GM18519 (cell line): Measurements from ENCODE around the gene RCC2.

Source experiments
- ATAC-seq: cut with Tn5 transposase; IDR thresholded peaks from one replicate; pipeline ENCODE4 v1.9.1; 2021; ENCODE audit warnings: mild to moderate bottlenecking, moderate library complexity; ENCODE audit not compliant: unreplicated experiment, low FRiP score

RCC2 gene

GRCh38 chr1:17381161-17381560 is 58.3 kb downstream of the RCC2 start:
- no peak for ATAC-seq

GRCh38 chr1:17377325-17377953 is 62.0 kb downstream of the RCC2 start:
- ATAC-seq = no peak

- no peak for ATAC-seq
Measured at GRCh38 chr1:17375651-17376050, 63.8 kb downstream of the RCC2 start.

GRCh38 chr1:17372955-17373354 is 66.5 kb downstream of the RCC2 start:
- ATAC-seq = no peak

- no peak for ATAC-seq
Measured at GRCh38 chr1:17371896-17372295, 67.6 kb downstream of the RCC2 start, which contains the start of gene PADI6. Gene PADI6 (plus strand): TSS chr1:17372196. CDS start chr1:17372246, 50 bp downstream.

GRCh38 chr1:17370618-17371017 is 68.9 kb downstream of the RCC2 start:
- no peak for ATAC-seq

- ATAC-seq = no peak
Measured at GRCh38 chr1:17369466-17369865, 70.0 kb downstream of the RCC2 start.

- ATAC-seq = no peak
Measured at GRCh38 chr1:17365293-17365692, 74.2 kb downstream of the RCC2 start.

- ATAC-seq = no peak
Measured at GRCh38 chr1:17363771-17364170, 75.7 kb downstream of the RCC2 start.

- ATAC-seq = no peak
Measured at GRCh38 chr1:17363351-17363750, 76.1 kb downstream of the RCC2 start.

GRCh38 chr1:17361687-17362086 is 77.8 kb downstream of the RCC2 start:
- no peak for ATAC-seq

GRCh38 chr1:17360272-17360956 is 79.1 kb downstream of the RCC2 start:
- no peak for ATAC-seq

GRCh38 chr1:17359808-17360207 is 79.7 kb downstream of the RCC2 start:
- no peak for ATAC-seq

- ATAC-seq = no peak
Measured at GRCh38 chr1:17359031-17359430, 80.4 kb downstream of the RCC2 start.

GRCh38 chr1:17358557-17358956 is 80.9 kb downstream of the RCC2 start:
- ATAC-seq = no peak
